ENCODE results near the gene SEMA4C.

GRCh38 chr2:96848264-96848663 is 21.6 kb downstream of the SEMA4C start:
- TF ChIP-seq POLR2A (IDR thresholded peaks at IDR 0.05) = no peak
- no peak for TF ChIP-seq CTCF (IDR thresholded peaks at IDR 0.05)

Measured in lower leg skin (tissue), 3 donors.